Glutamatergic neuron (in vitro differentiated cells): ENCODE data around the gene FAM186B. TPM values are rescaled to one million over a fixed set of nuclear protein-coding genes. Genes with fewer than 3 reads are reported as not detected.

Source experiments
- DNase-seq: peaks from one replicate; pipeline ENCODE4 v3.0.0; 2022
- H3K27ac Mint-ChIP-seq: one replicate; pipeline ENCODE4 v1.8.0; 2020; ENCODE audit warnings: mild to moderate bottlenecking, mixed read lengths, inconsistent platforms; ENCODE audit not compliant: unreplicated experiment
- H3K27me3 Mint-ChIP-seq: one replicate; pipeline ENCODE4 v1.8.0; 2020; ENCODE audit warnings: mild to moderate bottlenecking, moderate library complexity, mixed read lengths, inconsistent platforms; ENCODE audit not compliant: unreplicated experiment
- H3K36me3 Mint-ChIP-seq: one replicate; pipeline ENCODE4 v1.8.0; 2020; ENCODE audit warnings: mild to moderate bottlenecking, mixed read lengths, inconsistent platforms; ENCODE audit not compliant: unreplicated experiment
- H3K4me1 Mint-ChIP-seq: one replicate; pipeline ENCODE4 v1.8.0; 2020; ENCODE audit warnings: mild to moderate bottlenecking, low read depth, mixed read lengths, inconsistent platforms; ENCODE audit not compliant: unreplicated experiment
- H3K4me3 Mint-ChIP-seq: one replicate; pipeline ENCODE4 v1.8.0; 2020; ENCODE audit warnings: mild to moderate bottlenecking, mixed read lengths, inconsistent platforms; ENCODE audit not compliant: unreplicated experiment
- H3K9me3 Mint-ChIP-seq: one replicate; pipeline ENCODE4 v1.8.0; 2020; ENCODE audit warnings: mild to moderate bottlenecking, moderate library complexity, mixed read lengths, inconsistent platforms; ENCODE audit not compliant: unreplicated experiment
- total RNA-seq: library from RNA; stranded (reverse); fragmentation: NEBNext Ultra II Directional; extraction: Animal tissue kit (Norgen Biotek cat#: 25700); gene quantifications from one replicate; pipeline ENCODE4 v1.2.1, GENCODE V29; 2021; ENCODE audit not compliant: unreplicated experiment
- TF ChIP-seq, protein P1 (sequence below): fragments of 200-600 bp; sonication (generic); IDR thresholded peaks from one replicate; pipeline ENCODE4 v1.5.0; 2021; ENCODE audit not compliant: partially characterized antibody, unreplicated experiment

Gene FAM186B
- total RNA-seq, 1 donor from 2014 or later = not detected

DNA sequence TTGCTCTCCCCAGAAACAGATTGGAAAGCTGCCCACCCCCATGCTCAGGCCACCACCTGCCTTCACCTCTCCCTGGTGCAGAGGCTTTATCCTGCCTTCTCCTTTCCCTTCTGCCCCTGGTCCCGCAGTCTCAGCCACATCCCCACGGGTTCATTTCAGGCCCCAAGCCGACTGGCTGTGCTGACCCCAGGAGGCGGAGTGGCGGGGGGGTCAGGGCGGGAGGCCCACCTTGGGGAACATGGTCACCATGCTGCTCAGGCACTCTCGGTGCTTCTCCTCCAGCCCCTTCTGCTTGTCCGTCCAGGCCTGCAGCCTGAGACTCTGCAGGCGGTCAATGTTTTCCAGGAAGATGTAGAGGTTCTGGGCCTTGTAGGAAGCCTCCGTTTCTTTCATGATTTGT lies 6.9 kb downstream of the FAM186B start:
- Mint-ChIP-seq H3K36me3 (peaks cover 5% of the 10 kb centered on the region), H3K27ac (no peak overlapping the region), H3K9me3 (peaks cover 2% of the 10 kb centered on the region), H3K4me1 (no peaks in the 10 kb centered on the region), H3K4me3 (no peak overlapping the region), H3K27me3 (peaks cover 7% of the 10 kb centered on the region)
- no peak for DNase-seq
- TF ChIP-seq, protein P1, sequence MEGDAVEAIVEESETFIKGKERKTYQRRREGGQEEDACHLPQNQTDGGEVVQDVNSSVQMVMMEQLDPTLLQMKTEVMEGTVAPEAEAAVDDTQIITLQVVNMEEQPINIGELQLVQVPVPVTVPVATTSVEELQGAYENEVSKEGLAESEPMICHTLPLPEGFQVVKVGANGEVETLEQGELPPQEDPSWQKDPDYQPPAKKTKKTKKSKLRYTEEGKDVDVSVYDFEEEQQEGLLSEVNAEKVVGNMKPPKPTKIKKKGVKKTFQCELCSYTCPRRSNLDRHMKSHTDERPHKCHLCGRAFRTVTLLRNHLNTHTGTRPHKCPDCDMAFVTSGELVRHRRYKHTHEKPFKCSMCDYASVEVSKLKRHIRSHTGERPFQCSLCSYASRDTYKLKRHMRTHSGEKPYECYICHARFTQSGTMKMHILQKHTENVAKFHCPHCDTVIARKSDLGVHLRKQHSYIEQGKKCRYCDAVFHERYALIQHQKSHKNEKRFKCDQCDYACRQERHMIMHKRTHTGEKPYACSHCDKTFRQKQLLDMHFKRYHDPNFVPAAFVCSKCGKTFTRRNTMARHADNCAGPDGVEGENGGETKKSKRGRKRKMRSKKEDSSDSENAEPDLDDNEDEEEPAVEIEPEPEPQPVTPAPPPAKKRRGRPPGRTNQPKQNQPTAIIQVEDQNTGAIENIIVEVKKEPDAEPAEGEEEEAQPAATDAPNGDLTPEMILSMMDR = no peak

DNA sequence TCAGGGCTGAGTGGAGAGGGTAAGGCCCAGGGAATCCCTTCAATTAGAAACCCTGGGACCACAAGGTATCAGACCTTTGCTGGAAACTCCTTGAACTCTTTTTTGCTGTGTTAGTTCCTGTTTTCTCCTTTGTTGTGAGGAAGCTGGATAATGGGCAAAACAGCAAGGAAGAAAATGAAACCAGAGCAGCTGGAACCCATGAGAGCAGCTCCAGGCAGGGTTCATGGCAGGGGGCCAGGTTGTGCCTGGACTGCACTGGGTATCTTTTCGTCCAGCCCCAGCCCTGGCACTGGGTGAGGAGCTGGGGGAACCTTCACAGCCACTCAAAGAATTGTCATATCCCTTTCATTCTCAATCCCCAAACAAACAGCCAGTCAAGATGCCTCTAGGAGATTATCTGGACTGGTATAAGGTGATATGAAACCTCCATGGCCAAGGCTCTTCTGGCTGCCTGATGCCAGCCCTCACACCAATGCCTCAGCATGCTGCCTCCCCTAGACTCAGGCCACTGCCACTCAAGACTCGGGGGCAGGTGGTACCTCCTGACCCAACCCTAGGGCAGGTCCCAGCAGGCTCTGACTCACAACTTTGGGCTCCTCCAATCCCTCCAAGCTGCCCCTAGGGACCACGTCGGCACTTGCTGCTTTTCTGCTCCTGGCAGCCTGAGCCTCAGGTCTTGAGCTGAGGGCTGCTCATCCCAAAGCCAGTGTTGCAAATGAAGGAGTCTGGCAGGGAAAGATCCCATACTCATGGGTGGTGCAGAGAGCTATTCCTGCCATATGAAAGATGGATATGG lies 16.5 kb downstream of the FAM186B start:
- TF ChIP-seq, protein P1 = no peak
- H3K4me1 Mint-ChIP-seq = peaks cover 17% of the 10 kb centered on the region
- no peak for DNase-seq
- peaks cover 5% of the 10 kb centered on the region for H3K9me3 Mint-ChIP-seq
- H3K27me3 Mint-ChIP-seq = peaks cover 4% of the 10 kb centered on the region
- no peak overlapping the region for H3K4me3 Mint-ChIP-seq
- no peak overlapping the region for H3K27ac Mint-ChIP-seq
- peaks cover 6% of the 10 kb centered on the region for H3K36me3 Mint-ChIP-seq

DNA sequence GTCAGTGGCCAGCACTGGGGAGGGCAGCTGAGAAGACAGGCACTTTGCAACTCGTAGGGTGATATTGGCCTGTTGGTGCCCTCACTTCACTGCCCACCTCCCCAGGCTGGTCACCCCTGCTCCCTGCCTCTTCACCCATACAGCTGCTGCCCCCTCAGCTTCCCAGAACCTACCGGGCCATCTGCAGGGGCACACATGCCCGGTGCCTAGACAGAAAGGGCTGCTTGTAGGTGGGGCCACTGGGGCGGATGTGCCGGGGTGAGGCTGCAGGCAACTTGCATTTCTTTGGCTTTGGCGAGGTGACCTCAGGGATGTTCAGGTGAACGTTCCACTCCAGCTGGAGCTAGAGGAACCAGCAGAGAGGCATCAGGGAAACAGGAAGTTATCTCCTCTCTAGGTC lies 17.2 kb downstream of the FAM186B start:
- Mint-ChIP-seq H3K27me3 (peaks cover 4% of the 10 kb centered on the region), H3K4me1 (peaks cover 20% of the 10 kb centered on the region), H3K36me3 (peaks cover 6% of the 10 kb centered on the region), H3K27ac (no peak overlapping the region), H3K4me3 (no peak overlapping the region), H3K9me3 (peaks cover 5% of the 10 kb centered on the region)
- TF ChIP-seq, protein P1 = no peak
- no peak for DNase-seq

DNA sequence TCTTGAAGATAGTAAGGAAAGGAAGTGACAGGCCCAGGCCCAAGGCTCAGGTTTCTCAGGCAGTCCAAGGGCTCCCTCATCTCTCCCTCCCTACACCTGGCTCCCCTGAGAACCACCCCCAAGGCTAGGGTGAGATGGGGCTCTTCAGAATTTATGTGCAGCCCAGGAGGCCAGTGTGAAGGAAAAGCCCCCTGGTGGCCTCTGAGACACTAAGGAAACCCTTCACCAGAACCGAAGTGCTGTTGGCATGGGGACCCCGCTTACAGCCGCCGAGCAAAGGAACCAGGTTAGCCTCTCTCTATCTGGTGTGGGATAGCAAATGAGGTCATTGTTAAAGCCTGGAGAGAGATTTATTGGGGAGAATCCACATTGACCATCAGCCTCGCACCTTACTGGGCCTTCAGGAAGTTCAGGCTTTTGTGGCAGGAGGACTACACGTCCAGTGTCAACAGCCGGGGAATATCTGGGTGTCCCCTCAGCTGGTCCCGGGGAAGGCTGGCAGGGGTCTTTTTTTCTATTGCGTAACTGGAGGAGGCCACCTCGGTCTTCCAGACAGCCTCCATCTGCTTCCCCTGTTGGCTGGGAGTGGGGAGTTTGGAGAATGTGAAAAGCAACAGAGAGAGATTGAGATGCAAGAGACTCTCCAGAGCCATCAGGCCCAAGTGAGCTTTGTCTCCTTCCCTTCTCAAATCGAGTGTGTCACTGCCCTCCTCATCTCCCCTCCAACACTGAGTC lies 18.1 kb downstream of the FAM186B start:
- TF ChIP-seq, protein P1 = no peak
- H3K4me3 Mint-ChIP-seq = no peak overlapping the region
- H3K9me3 Mint-ChIP-seq = peaks cover 7% of the 10 kb centered on the region
- no peak overlapping the region for H3K27ac Mint-ChIP-seq
- H3K36me3 Mint-ChIP-seq = peaks cover 6% of the 10 kb centered on the region
- H3K27me3 Mint-ChIP-seq = peaks cover 4% of the 10 kb centered on the region
- DNase-seq = no peak
- peaks cover 20% of the 10 kb centered on the region for H3K4me1 Mint-ChIP-seq
